Nephron (organoid): ENCODE data around the gene SHISA6.

ENCODE experiments used
- H3K27ac Mint-ChIP-seq, 3 experiments: 2 replicates each; pipeline ENCODE4 v1.8.0; 2020; ENCODE audit warnings: mixed read lengths in 3 of 3, mild to moderate bottlenecking in 2 of 3, moderate library complexity in 1 of 3
- H3K27me3 Mint-ChIP-seq: 2 replicates; pipeline ENCODE4 v1.8.0; 2021; ENCODE audit warnings: low read depth, mild to moderate bottlenecking, moderate library complexity, mixed read lengths
- H3K36me3 Mint-ChIP-seq: 2 replicates; pipeline ENCODE4 v1.8.0; 2020; ENCODE audit warnings: low read depth, mixed read lengths
- H3K4me1 Mint-ChIP-seq: 2 replicates; pipeline ENCODE4 v1.8.0; 2020; ENCODE audit warnings: mixed read lengths
- H3K4me3 Mint-ChIP-seq, 3 experiments: 2 replicates each; pipeline ENCODE4 v1.8.0; 2020; ENCODE audit warnings: mild to moderate bottlenecking in 3 of 3, mixed read lengths in 3 of 3, moderate library complexity in 2 of 3
- H3K9me3 Mint-ChIP-seq: 2 replicates; pipeline ENCODE4 v1.8.0; 2020; ENCODE audit warnings: mixed read lengths
- TF ChIP-seq, protein P1 (sequence below), 3 experiments: fragments of 200-600 bp; sonication (generic); IDR thresholded peaks; one replicate each; pipeline ENCODE4 v1.5.0; 2021; ENCODE audit warnings: antibody characterized with exemption in 3 of 3; ENCODE audit not compliant: unreplicated experiment in 3 of 3

SHISA6 gene

DNA sequence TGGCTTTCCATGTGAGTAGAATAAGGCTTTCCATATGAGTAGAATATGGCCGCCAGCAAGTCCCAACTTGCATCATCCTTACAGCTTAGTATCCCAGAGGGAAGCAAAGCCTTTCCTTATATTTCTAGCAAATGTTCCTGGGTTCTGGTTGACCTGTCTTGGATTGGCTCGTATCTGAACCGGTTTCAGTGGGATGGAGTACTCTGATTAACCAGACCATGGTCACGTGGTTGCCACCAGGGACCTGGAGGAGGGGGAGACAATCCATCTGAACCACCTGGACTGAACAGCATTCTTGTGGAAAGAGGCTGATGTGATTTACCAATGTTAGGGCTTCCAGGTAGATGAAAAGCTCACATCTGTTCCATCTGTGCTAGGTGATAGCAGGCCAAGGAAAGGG is 89.0 kb downstream of the SHISA6 start:
- Mint-ChIP-seq H3K9me3 (no peaks in the 10 kb centered on the region), H3K4me3 (no peak overlapping the region), H3K27ac (peak overlapping the region in 1 of 3 experiments; percentile 38), H3K36me3 (no peaks in the 10 kb centered on the region), H3K4me1 (peaks cover 31% of the 10 kb centered on the region), H3K27me3 (peaks cover 14% of the 10 kb centered on the region)
- TF ChIP-seq, protein P1, sequence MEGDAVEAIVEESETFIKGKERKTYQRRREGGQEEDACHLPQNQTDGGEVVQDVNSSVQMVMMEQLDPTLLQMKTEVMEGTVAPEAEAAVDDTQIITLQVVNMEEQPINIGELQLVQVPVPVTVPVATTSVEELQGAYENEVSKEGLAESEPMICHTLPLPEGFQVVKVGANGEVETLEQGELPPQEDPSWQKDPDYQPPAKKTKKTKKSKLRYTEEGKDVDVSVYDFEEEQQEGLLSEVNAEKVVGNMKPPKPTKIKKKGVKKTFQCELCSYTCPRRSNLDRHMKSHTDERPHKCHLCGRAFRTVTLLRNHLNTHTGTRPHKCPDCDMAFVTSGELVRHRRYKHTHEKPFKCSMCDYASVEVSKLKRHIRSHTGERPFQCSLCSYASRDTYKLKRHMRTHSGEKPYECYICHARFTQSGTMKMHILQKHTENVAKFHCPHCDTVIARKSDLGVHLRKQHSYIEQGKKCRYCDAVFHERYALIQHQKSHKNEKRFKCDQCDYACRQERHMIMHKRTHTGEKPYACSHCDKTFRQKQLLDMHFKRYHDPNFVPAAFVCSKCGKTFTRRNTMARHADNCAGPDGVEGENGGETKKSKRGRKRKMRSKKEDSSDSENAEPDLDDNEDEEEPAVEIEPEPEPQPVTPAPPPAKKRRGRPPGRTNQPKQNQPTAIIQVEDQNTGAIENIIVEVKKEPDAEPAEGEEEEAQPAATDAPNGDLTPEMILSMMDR (IDR thresholded peaks at IDR 0.05; ENCODE audit: unreplicated experiment in 3 of 3): no peak

DNA sequence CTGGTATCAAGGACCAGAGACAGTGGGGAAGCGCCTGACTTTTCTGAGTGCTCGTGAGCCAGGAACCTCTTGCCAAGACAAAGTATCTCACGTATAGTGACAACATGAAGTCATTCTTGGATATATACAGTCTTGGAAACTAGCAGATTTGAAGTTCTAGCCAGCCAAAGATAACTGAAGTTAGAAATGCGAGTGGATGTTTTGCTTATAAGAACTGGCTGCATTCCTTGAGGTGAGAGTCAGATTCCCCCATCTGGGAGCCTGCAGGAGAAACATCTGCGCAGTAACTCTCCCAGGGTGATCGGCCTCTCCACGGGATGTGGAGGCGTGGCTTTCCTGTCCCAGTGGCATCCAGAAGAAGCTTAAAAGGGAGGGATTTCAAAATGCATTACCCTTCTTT is 89.8 kb downstream of the SHISA6 start:
- TF ChIP-seq, protein P1 (IDR thresholded peaks at IDR 0.05; ENCODE audit: unreplicated experiment in 3 of 3): no peak
- H3K27ac Mint-ChIP-seq: peak overlapping the region in 1 of 3 experiments; percentile 47
- peaks cover 31% of the 10 kb centered on the region for H3K4me1 Mint-ChIP-seq
- peaks cover 14% of the 10 kb centered on the region for H3K27me3 Mint-ChIP-seq
- H3K4me3 Mint-ChIP-seq: no peak overlapping the region
- no peaks in the 10 kb centered on the region for H3K36me3 Mint-ChIP-seq
- no peaks in the 10 kb centered on the region for H3K9me3 Mint-ChIP-seq

DNA sequence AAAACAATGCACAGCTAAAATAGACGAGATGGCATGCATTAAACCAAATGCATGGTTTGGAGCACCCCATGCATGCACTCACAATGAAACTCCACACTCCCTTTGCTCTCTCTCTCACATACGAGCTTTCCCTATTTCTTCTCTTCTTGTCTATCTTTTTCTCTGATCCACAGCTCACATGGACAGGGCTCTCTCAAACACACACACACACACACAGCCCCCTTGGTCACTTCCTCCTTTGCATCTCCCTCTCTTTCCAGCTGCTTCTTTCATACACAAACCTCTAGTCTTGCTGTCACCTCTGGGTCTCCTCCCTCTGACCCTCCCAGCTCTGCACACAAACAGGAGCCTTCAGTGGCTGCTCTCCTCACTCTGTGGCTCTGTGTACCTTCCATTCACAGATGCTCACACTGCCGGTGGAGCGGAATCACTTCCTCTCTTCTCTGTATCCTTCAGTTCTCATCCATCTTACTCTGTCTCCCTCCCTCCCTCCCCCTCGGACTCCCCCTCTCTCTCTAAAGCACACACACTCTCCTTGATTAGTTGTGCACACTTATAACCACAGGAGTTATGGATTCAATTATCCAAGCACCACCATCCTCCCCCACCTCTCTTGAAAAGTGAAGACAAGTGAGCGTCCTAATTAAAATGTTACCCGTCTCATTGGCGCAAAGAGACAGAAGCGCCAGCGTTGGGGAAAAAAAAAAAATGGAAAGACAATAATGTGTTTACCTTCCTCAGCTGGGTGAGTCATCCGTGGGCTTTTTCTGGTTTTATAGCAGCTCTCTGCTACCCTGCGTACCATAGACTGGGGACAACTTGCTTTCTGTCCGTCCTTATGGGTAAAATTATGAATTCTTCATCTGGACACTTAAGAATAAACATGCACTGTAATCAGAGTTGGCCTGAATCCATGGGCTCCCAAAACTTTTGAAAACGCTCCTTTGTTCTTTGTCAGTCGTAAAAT is 90.8 kb downstream of the SHISA6 start:
- TF ChIP-seq, protein P1 (IDR thresholded peaks at IDR 0.05; ENCODE audit: unreplicated experiment in 3 of 3): no peak
- Mint-ChIP-seq H3K4me1 (peaks cover 31% of the 10 kb centered on the region), H3K27me3 (peaks cover 16% of the 10 kb centered on the region), H3K27ac (peak overlapping the region; percentile 41 to 50 (median 48)), H3K9me3 (no peaks in the 10 kb centered on the region), H3K36me3 (no peaks in the 10 kb centered on the region), H3K4me3 (peak overlapping the region; percentile 3 to 14 (median 10))

DNA sequence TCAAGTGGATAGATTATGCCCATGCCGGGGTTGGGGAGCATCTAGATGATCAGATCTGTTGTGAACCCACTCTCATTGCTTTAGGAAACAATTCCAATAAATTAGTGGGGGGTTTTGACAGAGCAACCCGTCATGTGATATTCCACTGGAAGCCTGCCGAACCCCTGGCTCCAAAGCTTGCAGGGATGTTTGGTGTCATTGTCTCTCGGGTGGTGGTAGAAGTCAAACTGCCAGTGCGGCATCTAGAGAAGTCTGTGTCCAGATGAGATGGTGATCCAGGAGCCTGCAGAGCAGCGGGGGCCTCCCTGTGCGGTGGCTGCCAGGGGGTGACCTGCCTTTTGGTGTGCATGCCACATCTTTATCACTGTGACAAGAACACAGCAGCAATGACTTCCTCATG is 91.7 kb downstream of the SHISA6 start:
- Mint-ChIP-seq H3K4me3 (no peak overlapping the region), H3K9me3 (no peaks in the 10 kb centered on the region)
- TF ChIP-seq, protein P1 (IDR thresholded peaks at IDR 0.05; ENCODE audit: unreplicated experiment in 3 of 3): no peak

DNA sequence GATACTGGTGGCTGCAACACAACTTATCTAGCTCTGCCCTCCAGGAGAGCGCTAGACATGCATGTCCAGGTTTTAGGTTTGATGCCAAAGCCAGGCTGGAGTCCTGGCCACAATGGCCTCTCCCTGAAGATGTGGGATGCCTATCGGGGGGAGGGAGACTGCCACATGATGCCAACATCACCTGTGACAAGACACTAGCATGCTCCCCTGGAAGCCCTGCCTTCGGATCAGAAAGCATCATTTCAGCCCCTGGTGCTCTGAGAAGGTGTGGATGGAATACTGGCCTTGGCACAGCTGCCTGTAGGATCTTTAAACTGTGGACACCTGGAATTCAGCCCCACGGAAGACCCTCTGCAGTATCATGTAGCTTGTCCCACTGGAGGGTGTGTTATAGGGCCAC is 93.5 kb downstream of the SHISA6 start:
- Mint-ChIP-seq H3K36me3 (no peaks in the 10 kb centered on the region), H3K9me3 (no peaks in the 10 kb centered on the region), H3K27me3 (peaks cover 17% of the 10 kb centered on the region), H3K4me1 (peaks cover 25% of the 10 kb centered on the region), H3K4me3 (no peak overlapping the region), H3K27ac (no peak overlapping the region)
- TF ChIP-seq, protein P1 (IDR thresholded peaks at IDR 0.05; ENCODE audit: unreplicated experiment in 3 of 3): no peak

More for the DNA sequence above, 91.7 kb downstream of the SHISA6 start:
- Mint-ChIP-seq H3K27ac (peak overlapping the region in 2 of 3 experiments; percentile 41 to 48), H3K27me3 (peaks cover 21% of the 10 kb centered on the region), H3K36me3 (no peaks in the 10 kb centered on the region), H3K4me1 (peaks cover 31% of the 10 kb centered on the region)
